CD4-positive, alpha-beta T cell treated with Interleukin-12 subunit alpha and Interleukin-12 subunit beta, for 1 hour (primary cell): Measurements from ENCODE around the gene PAF1.

Experiments used
- DNase-seq: peaks from one replicate; pipeline ENCODE4 v3.0.0-alpha.2; 2020

The PAF1 gene

GRCh38 chr19:39405261-39405957, 14.5 kb upstream of the PAF1 start:
- peak; percentile 39 for DNase-seq

- DNase-seq = peak; percentile 99
Measured at GRCh38 chr19:39403331-39404312, 12.7 kb upstream of the PAF1 start.

GRCh38 chr19:39402346-39403300, 11.7 kb upstream of the PAF1 start:
- DNase-seq = peak; percentile 94

- peak; percentile 91 for DNase-seq
Measured at GRCh38 chr19:39401549-39402345, 10.8 kb upstream of the PAF1 start.

- no peak for DNase-seq
Measured at GRCh38 chr19:39401070-39401548, 10.2 kb upstream of the PAF1 start.

- no peak for DNase-seq
Measured at GRCh38 chr19:39400061-39400460, 9.2 kb upstream of the PAF1 start.

GRCh38 chr19:39399668-39400050, 8.8 kb upstream of the PAF1 start:
- DNase-seq = no peak

- peak; percentile 74 for DNase-seq
Measured at GRCh38 chr19:39398297-39398864, 7.5 kb upstream of the PAF1 start.

GRCh38 chr19:39397360-39398296, 6.7 kb upstream of the PAF1 start:
- DNase-seq = peak; percentile 94

GRCh38 chr19:39390451-39390750, 505 bp downstream of the PAF1 start:
- peak; percentile 87 for DNase-seq

GRCh38 chr19:39389631-39390414, 1.1 kb downstream of the PAF1 start:
- DNase-seq = no peak

- no peak for DNase-seq
Measured at GRCh38 chr19:39388657-39389056, 2.2 kb downstream of the PAF1 start.

- DNase-seq = no peak
Measured at GRCh38 chr19:39386557-39386956, 4.3 kb downstream of the PAF1 start.

GRCh38 chr19:39385629-39386411, 5.1 kb downstream of the PAF1 start:
- DNase-seq = no peak

GRCh38 chr19:39384839-39385568, 5.9 kb downstream of the PAF1 start:
- DNase-seq = no peak

- DNase-seq = no peak
Measured at GRCh38 chr19:39382991-39383828, 7.7 kb downstream of the PAF1 start.
